Fibroblast of the conjunctiva (primary cell): ENCODE data around the gene STXBP2.

ENCODE experiments used
- DNase-seq: peaks from one replicate; pipeline ENCODE4 v3.0.0-alpha.2; 2010; ENCODE audit warnings: low read depth

The STXBP2 gene

GRCh38 chr19:7636691-7637373, at the start of gene STXBP2:
Gene STXBP2, plus strand, starts transcription at chr19:7637110. Its CDS starts 40 bp downstream, at chr19:7637150.
- DNase-seq: no peak

GRCh38 chr19:7589822-7590221, 47.1 kb upstream of the STXBP2 start:
- no peak for DNase-seq

GRCh38 chr19:7590256-7590655, 46.7 kb upstream of the STXBP2 start:
- no peak for DNase-seq

GRCh38 chr19:7595466-7596133, 41.3 kb upstream of the STXBP2 start, which contains the start of gene CAMSAP3:
Gene CAMSAP3, plus strand, starts transcription at chr19:7595863. Its CDS starts 140 bp downstream, at chr19:7596003.
- DNase-seq: peak; percentile 26

- no peak for DNase-seq
Observed at GRCh38 chr19:7596211-7596937, 40.5 kb upstream of the STXBP2 start.

- no peak for DNase-seq
Observed at GRCh38 chr19:7597689-7598088, 39.2 kb upstream of the STXBP2 start.

- DNase-seq: no peak
Observed at GRCh38 chr19:7598180-7598579, 38.7 kb upstream of the STXBP2 start.

- DNase-seq: no peak
Observed at GRCh38 chr19:7600721-7601120, 36.2 kb upstream of the STXBP2 start.

- no peak for DNase-seq
Observed at GRCh38 chr19:7602240-7602934, 34.5 kb upstream of the STXBP2 start.

- DNase-seq: no peak
Observed at GRCh38 chr19:7602935-7603497, 33.9 kb upstream of the STXBP2 start.

- DNase-seq: no peak
Observed at GRCh38 chr19:7603919-7604318, 33.0 kb upstream of the STXBP2 start.

- no peak for DNase-seq
Observed at GRCh38 chr19:7605490-7606222, 31.3 kb upstream of the STXBP2 start.

GRCh38 chr19:7606289-7606688, 30.6 kb upstream of the STXBP2 start:
- DNase-seq: no peak

GRCh38 chr19:7607212-7607873, 29.6 kb upstream of the STXBP2 start:
- no peak for DNase-seq

- DNase-seq: no peak
Observed at GRCh38 chr19:7607874-7608560, 28.9 kb upstream of the STXBP2 start.

- no peak for DNase-seq
Observed at GRCh38 chr19:7610491-7611240, 26.2 kb upstream of the STXBP2 start.

- DNase-seq: no peak
Observed at GRCh38 chr19:7611541-7612279, 25.2 kb upstream of the STXBP2 start.
